H1 (cell line): ENCODE results near the gene OSBPL3. TPM values are rescaled to one million over a fixed set of nuclear protein-coding genes. Genes with fewer than 3 reads are reported as not detected.

Experiments
- E2F6 ChIP-seq: IDR thresholded peaks from 2 replicates; pipeline ENCODE4 v1.6.1; 2012; ENCODE audit warnings: inconsistent platforms
- EGR1 ChIP-seq: IDR thresholded peaks from 2 replicates; pipeline ENCODE4 v1.6.1; 2011; ENCODE audit warnings: low read depth, low read length, borderline replicate concordance
- EZH2 ChIP-seq: fragments of 200-600 bp; sonication (generic); IDR thresholded peaks from 2 replicates; pipeline ENCODE4 v1.7.1; 2012; ENCODE audit warnings: low read depth, mild to moderate bottlenecking, moderate library complexity, low read length, inconsistent platforms; ENCODE audit not compliant: severe bottlenecking
- HDAC2 ChIP-seq, 2 experiments: fragments of 300-600 bp in 1 of 2; sonication (generic) in 1 of 2; IDR thresholded peaks; 2 replicates each; pipeline ENCODE4 v1.6.1; 2011 to 2012; ENCODE audit warnings: low read depth in 2 of 2, low read length in 2 of 2, mild to moderate bottlenecking in 2 of 2, moderate library complexity in 2 of 2, borderline replicate concordance in 1 of 2, inconsistent platforms in 1 of 2
- POLR2AphosphoS5 ChIP-seq: IDR thresholded peaks from 2 replicates; pipeline ENCODE4 v1.6.1; 2011; ENCODE audit warnings: low read depth, low read length
- SP1 ChIP-seq: IDR thresholded peaks from 2 replicates; pipeline ENCODE4 v1.6.1; 2011; ENCODE audit warnings: low read depth, low read length
- YY1 ChIP-seq: IDR thresholded peaks from 2 replicates; pipeline ENCODE4 v1.6.1; 2011; ENCODE audit warnings: low read depth, mild to moderate bottlenecking, low read length
- ZNF274 ChIP-seq: IDR thresholded peaks from 2 replicates; pipeline ENCODE4 v1.7.0; 2012; ENCODE audit warnings: low read length, borderline replicate concordance; ENCODE audit errors: extremely low read depth
- polyA plus RNA-seq, 7 experiments: library from polyadenylated mRNA; depleted of rRNA in 3 of 7; stranded (reverse) in 5 of 7; unstranded in 2 of 7; fragments of >200 nt in 5 of 7; fragments of 200-250 nt in 2 of 7; gene quantifications; 1 replicate in 5 of 7; 2 replicates in 1 of 7; 4 replicates in 1 of 7; pipeline versions ENCODE4 v1.2.1 to v1.2.3, GENCODE V29; 2011 to 2013; ENCODE audit warnings: missing spikeins in 2 of 7, mixed read lengths in 2 of 7
- total RNA-seq: library from RNA; stranded (reverse); fragmentation: NEBNext Ultra II Directional; extraction: Animal tissue kit (Norgen Biotek cat#: 25700); gene quantifications from 2 replicates; pipeline ENCODE4 v1.2.1, GENCODE V29; 2021
- TF ChIP-seq, protein P1 (sequence below): fragments of 300-600 bp; sonication (generic); IDR thresholded peaks from 2 replicates; pipeline ENCODE4 v1.7.1; 2012; ENCODE audit warnings: low read length, moderate library complexity, mild to moderate bottlenecking, inconsistent platforms; ENCODE audit not compliant: insufficient replicate concordance

Gene OSBPL3
- total and polyA plus RNA-seq, 2 of the 8 experiments (the other 6 are each of a cell fraction or from before 2014, with no cell fraction given) = 2.8 to 13.9 TPM

DNA sequence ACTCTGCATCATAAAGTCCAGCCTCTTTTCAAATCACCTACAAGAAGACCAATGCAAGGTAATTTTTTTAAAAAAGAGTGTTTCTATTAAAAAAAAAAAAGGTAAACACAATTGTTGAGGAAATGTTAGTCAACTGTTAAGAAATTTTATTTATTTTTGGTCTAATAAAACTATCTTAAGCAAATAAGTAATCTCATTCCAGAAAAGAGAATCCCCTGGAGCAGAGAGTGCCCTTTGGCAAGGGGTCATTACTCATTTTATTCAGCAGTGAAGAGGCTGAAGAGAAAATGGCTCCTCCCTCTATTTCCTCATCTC lies 159.3 kb downstream of the OSBPL3 start (continued):
- TF ChIP-seq, protein P1, sequence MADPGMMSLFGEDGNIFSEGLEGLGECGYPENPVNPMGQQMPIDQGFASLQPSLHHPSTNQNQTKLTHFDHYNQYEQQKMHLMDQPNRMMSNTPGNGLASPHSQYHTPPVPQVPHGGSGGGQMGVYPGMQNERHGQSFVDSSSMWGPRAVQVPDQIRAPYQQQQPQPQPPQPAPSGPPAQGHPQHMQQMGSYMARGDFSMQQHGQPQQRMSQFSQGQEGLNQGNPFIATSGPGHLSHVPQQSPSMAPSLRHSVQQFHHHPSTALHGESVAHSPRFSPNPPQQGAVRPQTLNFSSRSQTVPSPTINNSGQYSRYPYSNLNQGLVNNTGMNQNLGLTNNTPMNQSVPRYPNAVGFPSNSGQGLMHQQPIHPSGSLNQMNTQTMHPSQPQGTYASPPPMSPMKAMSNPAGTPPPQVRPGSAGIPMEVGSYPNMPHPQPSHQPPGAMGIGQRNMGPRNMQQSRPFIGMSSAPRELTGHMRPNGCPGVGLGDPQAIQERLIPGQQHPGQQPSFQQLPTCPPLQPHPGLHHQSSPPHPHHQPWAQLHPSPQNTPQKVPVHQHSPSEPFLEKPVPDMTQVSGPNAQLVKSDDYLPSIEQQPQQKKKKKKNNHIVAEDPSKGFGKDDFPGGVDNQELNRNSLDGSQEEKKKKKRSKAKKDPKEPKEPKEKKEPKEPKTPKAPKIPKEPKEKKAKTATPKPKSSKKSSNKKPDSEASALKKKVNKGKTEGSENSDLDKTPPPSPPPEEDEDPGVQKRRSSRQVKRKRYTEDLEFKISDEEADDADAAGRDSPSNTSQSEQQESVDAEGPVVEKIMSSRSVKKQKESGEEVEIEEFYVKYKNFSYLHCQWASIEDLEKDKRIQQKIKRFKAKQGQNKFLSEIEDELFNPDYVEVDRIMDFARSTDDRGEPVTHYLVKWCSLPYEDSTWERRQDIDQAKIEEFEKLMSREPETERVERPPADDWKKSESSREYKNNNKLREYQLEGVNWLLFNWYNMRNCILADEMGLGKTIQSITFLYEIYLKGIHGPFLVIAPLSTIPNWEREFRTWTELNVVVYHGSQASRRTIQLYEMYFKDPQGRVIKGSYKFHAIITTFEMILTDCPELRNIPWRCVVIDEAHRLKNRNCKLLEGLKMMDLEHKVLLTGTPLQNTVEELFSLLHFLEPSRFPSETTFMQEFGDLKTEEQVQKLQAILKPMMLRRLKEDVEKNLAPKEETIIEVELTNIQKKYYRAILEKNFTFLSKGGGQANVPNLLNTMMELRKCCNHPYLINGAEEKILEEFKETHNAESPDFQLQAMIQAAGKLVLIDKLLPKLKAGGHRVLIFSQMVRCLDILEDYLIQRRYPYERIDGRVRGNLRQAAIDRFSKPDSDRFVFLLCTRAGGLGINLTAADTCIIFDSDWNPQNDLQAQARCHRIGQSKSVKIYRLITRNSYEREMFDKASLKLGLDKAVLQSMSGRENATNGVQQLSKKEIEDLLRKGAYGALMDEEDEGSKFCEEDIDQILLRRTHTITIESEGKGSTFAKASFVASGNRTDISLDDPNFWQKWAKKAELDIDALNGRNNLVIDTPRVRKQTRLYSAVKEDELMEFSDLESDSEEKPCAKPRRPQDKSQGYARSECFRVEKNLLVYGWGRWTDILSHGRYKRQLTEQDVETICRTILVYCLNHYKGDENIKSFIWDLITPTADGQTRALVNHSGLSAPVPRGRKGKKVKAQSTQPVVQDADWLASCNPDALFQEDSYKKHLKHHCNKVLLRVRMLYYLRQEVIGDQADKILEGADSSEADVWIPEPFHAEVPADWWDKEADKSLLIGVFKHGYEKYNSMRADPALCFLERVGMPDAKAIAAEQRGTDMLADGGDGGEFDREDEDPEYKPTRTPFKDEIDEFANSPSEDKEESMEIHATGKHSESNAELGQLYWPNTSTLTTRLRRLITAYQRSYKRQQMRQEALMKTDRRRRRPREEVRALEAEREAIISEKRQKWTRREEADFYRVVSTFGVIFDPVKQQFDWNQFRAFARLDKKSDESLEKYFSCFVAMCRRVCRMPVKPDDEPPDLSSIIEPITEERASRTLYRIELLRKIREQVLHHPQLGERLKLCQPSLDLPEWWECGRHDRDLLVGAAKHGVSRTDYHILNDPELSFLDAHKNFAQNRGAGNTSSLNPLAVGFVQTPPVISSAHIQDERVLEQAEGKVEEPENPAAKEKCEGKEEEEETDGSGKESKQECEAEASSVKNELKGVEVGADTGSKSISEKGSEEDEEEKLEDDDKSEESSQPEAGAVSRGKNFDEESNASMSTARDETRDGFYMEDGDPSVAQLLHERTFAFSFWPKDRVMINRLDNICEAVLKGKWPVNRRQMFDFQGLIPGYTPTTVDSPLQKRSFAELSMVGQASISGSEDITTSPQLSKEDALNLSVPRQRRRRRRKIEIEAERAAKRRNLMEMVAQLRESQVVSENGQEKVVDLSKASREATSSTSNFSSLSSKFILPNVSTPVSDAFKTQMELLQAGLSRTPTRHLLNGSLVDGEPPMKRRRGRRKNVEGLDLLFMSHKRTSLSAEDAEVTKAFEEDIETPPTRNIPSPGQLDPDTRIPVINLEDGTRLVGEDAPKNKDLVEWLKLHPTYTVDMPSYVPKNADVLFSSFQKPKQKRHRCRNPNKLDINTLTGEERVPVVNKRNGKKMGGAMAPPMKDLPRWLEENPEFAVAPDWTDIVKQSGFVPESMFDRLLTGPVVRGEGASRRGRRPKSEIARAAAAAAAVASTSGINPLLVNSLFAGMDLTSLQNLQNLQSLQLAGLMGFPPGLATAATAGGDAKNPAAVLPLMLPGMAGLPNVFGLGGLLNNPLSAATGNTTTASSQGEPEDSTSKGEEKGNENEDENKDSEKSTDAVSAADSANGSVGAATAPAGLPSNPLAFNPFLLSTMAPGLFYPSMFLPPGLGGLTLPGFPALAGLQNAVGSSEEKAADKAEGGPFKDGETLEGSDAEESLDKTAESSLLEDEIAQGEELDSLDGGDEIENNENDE = no peak
- TF ChIP-seq POLR2AphosphoS5 (no peak), EGR1 (no peak), EZH2 (no peak), HDAC2 (IDR thresholded peaks at IDR 0.05; ENCODE audit: borderline replicate concordance in 1 of 2, low read depth in 2 of 2, low read length in 2 of 2) (no peak), E2F6 (no peak), YY1 (no peak), SP1 (no peak), ZNF274 (no peak)
